ENCODE measurements around the gene ABI2. TPM values are rescaled to one million over a fixed set of nuclear protein-coding genes. Genes with fewer than 3 reads are reported as not detected.

ABI2 gene
- total and polyA plus RNA-seq, 12 donors, result 10.2 to 61.2 (median 33.7) TPM

DNA sequence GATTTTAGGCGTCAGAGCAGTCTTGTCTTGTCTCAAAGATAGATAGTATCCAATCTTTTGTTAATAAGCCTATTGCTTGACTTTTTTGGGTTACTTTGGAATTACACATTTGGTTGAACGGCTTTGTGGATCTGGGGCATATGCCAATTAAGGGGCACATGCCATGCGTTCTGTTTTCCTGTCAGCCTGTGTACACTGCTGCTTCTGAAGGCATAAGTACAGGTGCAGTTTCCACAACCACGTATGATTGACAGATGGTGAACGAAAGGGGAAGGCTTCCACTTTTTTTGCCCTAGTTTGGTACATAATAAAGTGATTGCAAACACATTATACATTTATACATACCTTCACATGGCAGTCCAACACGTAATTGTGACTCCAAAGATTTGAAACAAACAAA, 104.6 kb downstream of the ABI2 start:
- H3K4me3 ChIP-seq, result no peak overlapping the region
- H3K27me3 ChIP-seq, result no peaks in the 10 kb centered on the region
- intact Hi-C loops (cut with DNase I), result no loop called here
- H3K27ac ChIP-seq, result no peak overlapping the region
- TF ChIP-seq, protein P1, sequence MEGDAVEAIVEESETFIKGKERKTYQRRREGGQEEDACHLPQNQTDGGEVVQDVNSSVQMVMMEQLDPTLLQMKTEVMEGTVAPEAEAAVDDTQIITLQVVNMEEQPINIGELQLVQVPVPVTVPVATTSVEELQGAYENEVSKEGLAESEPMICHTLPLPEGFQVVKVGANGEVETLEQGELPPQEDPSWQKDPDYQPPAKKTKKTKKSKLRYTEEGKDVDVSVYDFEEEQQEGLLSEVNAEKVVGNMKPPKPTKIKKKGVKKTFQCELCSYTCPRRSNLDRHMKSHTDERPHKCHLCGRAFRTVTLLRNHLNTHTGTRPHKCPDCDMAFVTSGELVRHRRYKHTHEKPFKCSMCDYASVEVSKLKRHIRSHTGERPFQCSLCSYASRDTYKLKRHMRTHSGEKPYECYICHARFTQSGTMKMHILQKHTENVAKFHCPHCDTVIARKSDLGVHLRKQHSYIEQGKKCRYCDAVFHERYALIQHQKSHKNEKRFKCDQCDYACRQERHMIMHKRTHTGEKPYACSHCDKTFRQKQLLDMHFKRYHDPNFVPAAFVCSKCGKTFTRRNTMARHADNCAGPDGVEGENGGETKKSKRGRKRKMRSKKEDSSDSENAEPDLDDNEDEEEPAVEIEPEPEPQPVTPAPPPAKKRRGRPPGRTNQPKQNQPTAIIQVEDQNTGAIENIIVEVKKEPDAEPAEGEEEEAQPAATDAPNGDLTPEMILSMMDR (IDR thresholded peaks at IDR 0.05), result no peak
- no peak for TF ChIP-seq POLR2A (IDR thresholded peaks at IDR 0.05)
- peaks cover 0 to 2% of the 10 kb centered on the region in 2 donors for H3K36me3 ChIP-seq (replicated peaks in 1 of 2)
- no peak for DNase-seq
- H3K9me3 ChIP-seq (replicated peaks in 1 of 3), result no peaks in the 10 kb centered on the region
- no peaks in the 10 kb centered on the region for H3K4me1 ChIP-seq (replicated peaks in 1 of 2)
- WGBS, 4 donors, result 82 to 90% (median 86%) methylated on average over 6 of the region's 6 CpGs

- no peak for DNase-seq
- intact Hi-C loops (cut with DNase I), result no loop called here
- H3K4me3 ChIP-seq, result no peak overlapping the region
- peaks cover 0 to 24% of the 10 kb centered on the region in 2 donors for H3K36me3 ChIP-seq (replicated peaks in 1 of 2)
- WGBS, 4 donors, result 82 to 85% (median 83%) methylated on average over 2 of the region's 2 CpGs
- no peaks in the 10 kb centered on the region for H3K27me3 ChIP-seq
- no peak for TF ChIP-seq POLR2A (IDR thresholded peaks at IDR 0.05)
- TF ChIP-seq, protein P1 (IDR thresholded peaks at IDR 0.05), result no peak
- H3K27ac ChIP-seq, result no peak overlapping the region
- H3K9me3 ChIP-seq (replicated peaks in 1 of 3), result no peaks in the 10 kb centered on the region
- no peaks in the 10 kb centered on the region for H3K4me1 ChIP-seq (replicated peaks in 1 of 2)
These were observed 108.3 kb downstream of the ABI2 start for GRCh38 chr2:203436496-203436895.

GRCh38 chr2:203437511-203437910, 109.3 kb downstream of the ABI2 start:
- WGBS, 4 donors, result 92 to 97% (median 96%) methylated on average over 4 of the region's 4 CpGs
- Histone ChIP-seq H3K27ac (no peak overlapping the region), H3K4me3 (no peak overlapping the region), H3K36me3 (replicated peaks in 1 of 2) (peaks cover 0 to 34% of the 10 kb centered on the region in 2 donors), H3K27me3 (no peaks in the 10 kb centered on the region), H3K4me1 (replicated peaks in 1 of 2) (no peaks in the 10 kb centered on the region), H3K9me3 (replicated peaks in 1 of 3) (no peaks in the 10 kb centered on the region)
- TF ChIP-seq, protein P1 (IDR thresholded peaks at IDR 0.05), result no peak
- no peak for TF ChIP-seq POLR2A (IDR thresholded peaks at IDR 0.05)
- DNase-seq, result no peak
- intact Hi-C loops (cut with DNase I), result no loop called here

- WGBS, 4 donors, result 76 to 84% (median 83%) methylated on average over 2 of the region's 2 CpGs
- H3K36me3 ChIP-seq (replicated peaks in 1 of 2), result peaks cover 0 to 43% of the 10 kb centered on the region in 2 donors
- H3K9me3 ChIP-seq (replicated peaks in 1 of 3), result no peaks in the 10 kb centered on the region
- H3K4me1 ChIP-seq (replicated peaks in 1 of 2), result no peaks in the 10 kb centered on the region
- TF ChIP-seq, protein P1 (IDR thresholded peaks at IDR 0.05), result no peak
- TF ChIP-seq POLR2A (IDR thresholded peaks at IDR 0.05), result no peak
- no peak overlapping the region for H3K4me3 ChIP-seq
- no peak for DNase-seq
- no peaks in the 10 kb centered on the region for H3K27me3 ChIP-seq
- no peak overlapping the region for H3K27ac ChIP-seq
- intact Hi-C loops (cut with DNase I), result no loop called here
These were observed 110.3 kb downstream of the ABI2 start for GRCh38 chr2:203438528-203438927.
